Pulmonary artery endothelial cell (primary cell): ENCODE data around the gene GPR148. TPM values are rescaled to one million over a fixed set of nuclear protein-coding genes. Genes with fewer than 3 reads are reported as not detected.

ENCODE experiments used
- DNase-seq: peaks from one replicate; pipeline ENCODE4 v3.0.0-alpha.2; 2011; ENCODE audit warnings: low read depth, low spot score
- total RNA-seq: library from RNA; depleted of rRNA; stranded (reverse); fragments of >200 nt; gene quantifications from 2 replicates; pipeline ENCODE4 v1.2.3, GENCODE V29; 2014

Gene GPR148
- total RNA-seq, 1 donor from 2014 or later = not detected

- no peak for DNase-seq
These were observed 40.6 kb downstream of the GPR148 start for GRCh38 chr2:130769343-130769907.

DNA sequence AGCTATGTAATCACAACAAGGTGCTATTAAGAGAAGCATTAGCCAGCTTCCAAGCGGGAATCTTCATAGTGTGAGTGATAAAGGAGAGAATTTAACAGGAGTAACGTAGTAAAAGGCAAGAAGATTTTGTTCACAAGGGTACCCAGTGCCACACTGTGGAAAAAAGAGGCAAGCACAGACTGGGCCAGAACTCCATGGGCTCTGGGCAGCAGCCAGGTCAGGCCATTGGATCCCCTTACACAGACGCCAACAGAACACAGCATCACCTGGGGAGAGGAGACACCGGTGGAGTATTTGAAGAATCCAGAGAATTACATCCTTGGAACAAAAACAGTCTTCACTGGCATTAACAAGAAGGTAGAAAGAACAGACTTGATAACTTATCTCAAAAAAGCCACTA lies 47.7 kb downstream of the GPR148 start:
- no peak for DNase-seq

DNA sequence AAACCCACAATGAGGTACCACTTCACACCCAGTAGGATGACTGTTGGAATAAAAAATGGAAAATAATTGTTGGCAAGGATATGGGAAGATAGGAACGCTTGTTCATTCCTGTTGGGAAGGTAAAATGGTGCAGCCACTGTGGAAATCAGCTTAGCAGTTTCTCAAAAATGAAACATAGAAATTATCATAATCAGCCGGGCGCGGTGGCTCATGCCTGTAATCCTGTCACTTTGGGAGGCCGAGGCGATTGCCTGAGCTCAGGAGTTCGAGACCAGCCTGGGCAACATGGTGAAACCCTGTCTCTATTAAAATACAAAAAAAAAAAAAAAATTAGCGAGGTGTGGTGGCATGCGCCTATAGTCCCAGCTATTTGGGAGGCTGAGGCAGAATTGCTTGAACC lies 49.9 kb downstream of the GPR148 start:
- DNase-seq = no peak

Other genes with a start within 250 kb of the GPR148 start
- gene POTEI, start 219.7 kb upstream of the GPR148 start, total RNA-seq = 0.07 TPM in 2 replicates
- not detected in 2 replicates for gene CFC1B, start 207.8 kb upstream of the GPR148 start, total RNA-seq
- not detected in 2 replicates for gene CFC1, start 129.5 kb upstream of the GPR148 start, total RNA-seq
- gene POTEJ, start 117.6 kb upstream of the GPR148 start, total RNA-seq = 0.04 and 0.07 TPM in 2 replicates
- gene AMER3, start 26.5 kb downstream of the GPR148 start, total RNA-seq = not detected in 2 replicates
- 0.14 TPM in 1 of 2 replicates, not detected in the other for gene ARHGEF4, start 107.8 kb downstream of the GPR148 start, total RNA-seq